Left lung (tissue), 10 donors: ENCODE results near the gene NOD1. TPM values are rescaled to one million over a fixed set of nuclear protein-coding genes. Genes with fewer than 3 reads are reported as not detected.

Experiments used
- ATAC-seq: fragments of 200-7000 bp; cut with Tn5 transposase; one replicate; pipeline ENCODE4 v1.9.1; 2020; ENCODE audit warnings: moderate library complexity
- DNase-seq, 4 donors: peaks; one replicate each; pipeline ENCODE4 v3.0.0-alpha.2; 2013 to 2020
- H3K27ac ChIP-seq, 2 donors: fragments of 200-600 bp; sonication (generic) in 1 of 2; one replicate each; pipeline versions ENCODE4 v1.5.0 to v1.8.0; 2020 to 2021
- H3K27me3 ChIP-seq, 2 donors: fragments of 200-600 bp; sonication (generic) in 1 of 2; one replicate each; pipeline versions ENCODE4 v1.5.0 to v1.8.0; 2020 to 2021
- H3K36me3 ChIP-seq, 2 donors: fragments of 200-600 bp; sonication (generic) in 1 of 2; one replicate each; pipeline versions ENCODE4 v1.5.0 to v1.8.0; 2020 to 2021
- H3K4me1 ChIP-seq, 2 donors: fragments of 200-600 bp; one replicate each; pipeline ENCODE4 v1.8.0; 2021
- H3K4me3 ChIP-seq, 2 donors: fragments of 200-600 bp; sonication (generic) in 1 of 2; one replicate each; pipeline versions ENCODE4 v1.5.0 to v1.8.0; 2020 to 2021; ENCODE audit warnings: mild to moderate bottlenecking in 1 of 2
- H3K9me3 ChIP-seq, 2 donors: fragments of 200-600 bp; sonication (generic) in 1 of 2; one replicate each; pipeline versions ENCODE4 v1.5.0 to v1.8.0; 2020 to 2021
- CTCF ChIP-seq, 2 donors: fragments of 200-600 bp; sonication (generic) in 1 of 2; IDR thresholded peaks; one replicate each; pipeline versions ENCODE4 v1.5.0 to v1.8.0; 2021; ENCODE audit warnings: antibody characterized with exemption in 2 of 2
- intact Hi-C, 2 donors: fragments of 100-400 bp; cut with DNase I; formaldehyde crosslinking; loops; one replicate each; pipeline versions ENCODE4 v1.11.2 to v1.14.2; 2022
- polyA plus RNA-seq, 6 donors: library from polyadenylated mRNA; unstranded; fragments of 120-200 nt; gene quantifications; one replicate each; pipeline ENCODE4 v1.2.1, GENCODE V29; 2013; ENCODE audit not compliant: insufficient read length in 6 of 6
- total RNA-seq, 2 donors: library from RNA; stranded (reverse); fragmentation: NEBNext Ultra II Directional; extraction: Animal tissue kit (Norgen Biotek cat#: 25700); gene quantifications; one replicate each; pipeline ENCODE4 v1.2.1, GENCODE V29; 2021
- donor health status: DM: no; HTN: yes; CAD: no.
- donor health status: DM: no; HTN: no; CAD: no.

Gene NOD1
- total and polyA plus RNA-seq, 8 donors = 18.4 to 27.4 (median 24.9) TPM

GRCh38 chr7:30523466-30523865, 44.9 kb upstream of the NOD1 start:
- Histone ChIP-seq H3K9me3 (no peaks in the 10 kb centered on the region), H3K27ac (no peak overlapping the region), H3K27me3 (no peaks in the 10 kb centered on the region), H3K4me1 (peaks cover 3 to 11% of the 10 kb centered on the region in 2 donors), H3K36me3 (no peaks in the 10 kb centered on the region), H3K4me3 (no peak overlapping the region)
- DNase-seq (no peak), ATAC-seq (no peak)
- TF ChIP-seq CTCF (IDR thresholded peaks at IDR 0.05) = no peak
- intact Hi-C loops = no loop called here

- H3K9me3 ChIP-seq = no peaks in the 10 kb centered on the region
- ATAC-seq = no peak
- no peaks in the 10 kb centered on the region for H3K27me3 ChIP-seq
- H3K4me1 ChIP-seq = peaks cover 3 to 11% of the 10 kb centered on the region in 2 donors
- intact Hi-C loops = no loop called here
- H3K4me3 ChIP-seq = no peak overlapping the region
- no peaks in the 10 kb centered on the region for H3K36me3 ChIP-seq
- H3K27ac ChIP-seq = no peak overlapping the region
- DNase-seq = no peak
- TF ChIP-seq CTCF (IDR thresholded peaks at IDR 0.05) = no peak
Measured at GRCh38 chr7:30522159-30522558, 43.6 kb upstream of the NOD1 start.

- intact Hi-C loops = no loop called here
- DNase-seq = peak in 1 of 4 donors; percentile 43
Measured at GRCh38 chr7:30521532-30521931, 42.9 kb upstream of the NOD1 start.

GRCh38 chr7:30519122-30519521, 40.5 kb upstream of the NOD1 start:
- DNase-seq (peak in 1 of 4 donors; percentile 28), ATAC-seq (peak; percentile 42)
- H3K9me3 ChIP-seq = no peaks in the 10 kb centered on the region
- no peak overlapping the region for H3K4me3 ChIP-seq
- H3K27me3 ChIP-seq = no peaks in the 10 kb centered on the region
- peaks cover 3 to 11% of the 10 kb centered on the region in 2 donors for H3K4me1 ChIP-seq
- intact Hi-C loops = loop anchor here in 1 of 2 donors (10.0 kb wide), 1 partner anchor 46 kb away; no protein-coding TSS in a partner anchor
- TF ChIP-seq CTCF (IDR thresholded peaks at IDR 0.05) = no peak
- no peaks in the 10 kb centered on the region for H3K36me3 ChIP-seq
- no peak overlapping the region for H3K27ac ChIP-seq

More at GRCh38 chr7:30521532-30521931, 42.9 kb upstream of the NOD1 start:
- peak; percentile 86 for ATAC-seq
- H3K4me1 ChIP-seq = peaks cover 3 to 11% of the 10 kb centered on the region in 2 donors
- TF ChIP-seq CTCF (IDR thresholded peaks at IDR 0.05) = no peak
- no peaks in the 10 kb centered on the region for H3K36me3 ChIP-seq
- H3K9me3 ChIP-seq = no peaks in the 10 kb centered on the region
- H3K27ac ChIP-seq = peak overlapping the region in 1 of 2 donors; percentile 4
- no peak overlapping the region for H3K4me3 ChIP-seq
- H3K27me3 ChIP-seq = no peaks in the 10 kb centered on the region

GRCh38 chr7:30515761-30516160, 37.2 kb upstream of the NOD1 start:
- TF ChIP-seq CTCF (IDR thresholded peaks at IDR 0.05) = no peak
- DNase-seq (no peak), ATAC-seq (no peak)
- Histone ChIP-seq H3K27me3 (no peaks in the 10 kb centered on the region), H3K9me3 (no peaks in the 10 kb centered on the region), H3K36me3 (no peaks in the 10 kb centered on the region), H3K4me3 (no peak overlapping the region), H3K27ac (no peak overlapping the region), H3K4me1 (peaks cover 0 to 6% of the 10 kb centered on the region in 2 donors)
- intact Hi-C loops = loop anchor here in 1 of 2 donors (10.0 kb wide), 1 partner anchor 49 kb away; no protein-coding TSS in a partner anchor
